CD4-positive, alpha-beta T cell (primary cell): ENCODE data around the gene CITED4. TPM values are rescaled to one million over a fixed set of nuclear protein-coding genes. Genes with fewer than 3 reads are reported as not detected.

Experiments used
- ATAC-seq: fragments of 200-7000 bp; cut with Tn5 transposase; one replicate; pipeline ENCODE4 v1.10.0; 2022; ENCODE audit warnings: mild to moderate bottlenecking; ENCODE audit not compliant: poor library complexity
- CTCF ChIA-PET: fragments of 350-600 bp; sonication (Branson Sonifier 250); formaldehyde crosslinking; loops from one replicate; lab custom pipeline; 2021; ENCODE audit warnings: antibody characterized with exemption, inconsistent platforms; lab: Charles Lee
- POLR2A ChIA-PET: fragments of 350-600 bp; sonication (Branson Sonifier 250); formaldehyde crosslinking; loops from one replicate; lab custom pipeline; 2021; ENCODE audit warnings: antibody characterized with exemption, inconsistent platforms; lab: Charles Lee
- DNase-seq, 14 experiments: peaks; one replicate each; pipeline ENCODE4 v3.0.0-alpha.2; 2013 to 2020; ENCODE audit warnings: mixed read lengths in 2 of 14
- H3K27ac ChIP-seq, 2 donors: one replicate each; pipeline versions ENCODE4 v1.5.1 to v1.7.0; 2013; ENCODE audit warnings: low read length in 2 of 2, low read depth in 1 of 2, mild to moderate bottlenecking in 1 of 2
- H3K27me3 ChIP-seq, 2 experiments: 1 replicate in 1 of 2; 2 replicates in 1 of 2; pipeline versions ENCODE4 v1.6.1 to v1.7.0; 2013; ENCODE audit warnings: low read length in 2 of 2, control low read depth in 1 of 2, mild to moderate bottlenecking in 1 of 2, moderate library complexity in 1 of 2; ENCODE audit not compliant: insufficient read depth in 2 of 2, control insufficient read depth in 1 of 2
- H3K36me3 ChIP-seq: one replicate; pipeline ENCODE4 v1.6.1; 2013; ENCODE audit warnings: low read length, control low read depth; ENCODE audit not compliant: insufficient read depth
- H3K4me1 ChIP-seq: one replicate; pipeline ENCODE4 v1.6.1; 2013; ENCODE audit warnings: low read length, control low read depth; ENCODE audit not compliant: insufficient read depth
- H3K4me3 ChIP-seq: one replicate; pipeline ENCODE4 v1.5.1; 2013; ENCODE audit warnings: mild to moderate bottlenecking, low read length, moderate library complexity
- H3K9me3 ChIP-seq, 2 experiments: 1 replicate in 1 of 2; 2 replicates in 1 of 2; pipeline versions ENCODE4 v1.6.1 to v1.7.0; 2013; ENCODE audit warnings: low read length in 2 of 2, mild to moderate bottlenecking in 2 of 2, control low read depth in 1 of 2, moderate library complexity in 1 of 2; ENCODE audit not compliant: control insufficient read depth in 1 of 2, insufficient read depth in 1 of 2
- H3K27ac Mint-ChIP-seq: one replicate; pipeline ENCODE4 v1.8.0; 2020; ENCODE audit warnings: mixed read lengths
- H3K27me3 Mint-ChIP-seq: one replicate; pipeline ENCODE4 v1.8.0; 2021; ENCODE audit warnings: mixed read lengths
- H3K36me3 Mint-ChIP-seq: one replicate; pipeline ENCODE4 v1.8.0; 2021; ENCODE audit warnings: low read depth, mixed read lengths
- H3K4me1 Mint-ChIP-seq: one replicate; pipeline ENCODE4 v1.8.0; 2021; ENCODE audit warnings: low read depth, mixed read lengths
- H3K4me3 Mint-ChIP-seq: one replicate; pipeline ENCODE4 v1.8.0; 2020; ENCODE audit warnings: mild to moderate bottlenecking, mixed read lengths
- H3K9me3 Mint-ChIP-seq: one replicate; pipeline ENCODE4 v1.8.0; 2020; ENCODE audit warnings: mixed read lengths
- intact Hi-C, 2 experiments: fragments of 100-400 bp; cut with DNase I in 1 of 2; cut with micrococcal nuclease in 1 of 2; formaldehyde crosslinking; loops; one replicate each; pipeline versions ENCODE4 v1.15.1 to v1.9.0; 2023 to 2025; cut with DNase I, micrococcal nuclease
- total RNA-seq, 174 experiments: library from RNA in 2 of 174; stranded (reverse) in 2 of 174; gene quantifications; one replicate each; pipeline ENCODE4 v1.2.3 and lab custom pipeline; 2021 to 2026
- TF ChIP-seq, protein P1 (sequence below): fragments of 200-600 bp; IDR thresholded peaks from one replicate; pipeline ENCODE4 v1.8.0; 2022; ENCODE audit warnings: antibody characterized with exemption, mild to moderate bottlenecking

The CITED4 gene
- total RNA-seq, 2 experiments from 2014 or later = 51.6 to 52.0 TPM

DNA sequence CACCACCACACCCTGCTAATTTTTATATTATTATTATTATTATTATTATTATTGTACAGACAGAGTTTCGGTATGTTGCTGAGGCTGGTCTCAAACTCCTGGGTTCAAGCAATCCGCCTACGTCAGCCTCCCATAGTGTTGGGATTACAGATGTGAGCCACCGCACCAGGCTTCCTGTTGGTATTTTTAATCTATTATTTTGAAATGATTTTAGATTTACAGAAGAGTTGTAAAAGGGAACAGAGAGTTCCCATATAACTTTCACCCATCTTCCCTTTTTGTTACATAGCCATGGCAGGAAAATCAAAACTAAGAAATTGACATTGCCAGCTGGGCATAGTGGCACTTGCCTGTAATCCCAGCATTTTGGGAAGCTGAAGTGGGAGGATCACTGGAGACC, 42.9 kb upstream of the CITED4 start:
- Histone ChIP-seq H3K9me3 (no peaks in the 10 kb centered on the region), H3K36me3 (no peaks in the 10 kb centered on the region), H3K4me1 (no peaks in the 10 kb centered on the region), H3K27me3 (no peaks in the 10 kb centered on the region), H3K4me3 (no peak overlapping the region), H3K27ac (no peak overlapping the region)
- no peak for ATAC-seq
- DNase-seq = no peak
- ChIA-PET POLR2A (no interaction called here), CTCF (no interaction called here)
- Mint-ChIP-seq H3K27ac (no peak overlapping the region), H3K4me1 (no peaks in the 10 kb centered on the region), H3K9me3 (no peaks in the 10 kb centered on the region), H3K27me3 (no peaks in the 10 kb centered on the region), H3K36me3 (no peaks in the 10 kb centered on the region), H3K4me3 (no peak overlapping the region)
- TF ChIP-seq, protein P1, sequence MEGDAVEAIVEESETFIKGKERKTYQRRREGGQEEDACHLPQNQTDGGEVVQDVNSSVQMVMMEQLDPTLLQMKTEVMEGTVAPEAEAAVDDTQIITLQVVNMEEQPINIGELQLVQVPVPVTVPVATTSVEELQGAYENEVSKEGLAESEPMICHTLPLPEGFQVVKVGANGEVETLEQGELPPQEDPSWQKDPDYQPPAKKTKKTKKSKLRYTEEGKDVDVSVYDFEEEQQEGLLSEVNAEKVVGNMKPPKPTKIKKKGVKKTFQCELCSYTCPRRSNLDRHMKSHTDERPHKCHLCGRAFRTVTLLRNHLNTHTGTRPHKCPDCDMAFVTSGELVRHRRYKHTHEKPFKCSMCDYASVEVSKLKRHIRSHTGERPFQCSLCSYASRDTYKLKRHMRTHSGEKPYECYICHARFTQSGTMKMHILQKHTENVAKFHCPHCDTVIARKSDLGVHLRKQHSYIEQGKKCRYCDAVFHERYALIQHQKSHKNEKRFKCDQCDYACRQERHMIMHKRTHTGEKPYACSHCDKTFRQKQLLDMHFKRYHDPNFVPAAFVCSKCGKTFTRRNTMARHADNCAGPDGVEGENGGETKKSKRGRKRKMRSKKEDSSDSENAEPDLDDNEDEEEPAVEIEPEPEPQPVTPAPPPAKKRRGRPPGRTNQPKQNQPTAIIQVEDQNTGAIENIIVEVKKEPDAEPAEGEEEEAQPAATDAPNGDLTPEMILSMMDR = no peak
- intact Hi-C loops = no loop called here

DNA sequence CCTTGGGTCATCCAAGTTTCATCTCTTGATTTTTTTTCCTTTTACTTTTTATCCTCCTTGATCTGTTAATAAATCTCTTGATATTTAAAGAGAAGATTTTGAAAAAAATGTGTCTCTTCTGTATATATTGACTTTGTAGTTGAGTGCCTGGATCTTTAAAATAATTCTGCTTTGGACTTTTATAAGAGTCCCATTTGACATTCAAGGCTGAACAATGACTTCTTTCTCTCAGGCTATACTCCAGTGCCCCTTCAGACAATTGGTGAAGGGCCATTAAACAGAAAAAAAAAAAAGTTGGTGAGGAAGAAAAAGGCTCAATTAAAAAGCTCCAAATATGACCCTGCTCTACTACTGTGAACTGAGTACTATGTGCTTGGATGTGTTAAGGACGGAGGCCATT, 40.9 kb upstream of the CITED4 start:
- Histone ChIP-seq H3K27ac (no peak overlapping the region), H3K9me3 (no peaks in the 10 kb centered on the region), H3K4me1 (no peaks in the 10 kb centered on the region), H3K4me3 (no peak overlapping the region), H3K36me3 (no peaks in the 10 kb centered on the region), H3K27me3 (no peaks in the 10 kb centered on the region)
- TF ChIP-seq, protein P1 = no peak
- intact Hi-C loops = no loop called here
- H3K27me3 Mint-ChIP-seq = no peaks in the 10 kb centered on the region
- no peaks in the 10 kb centered on the region for H3K36me3 Mint-ChIP-seq
- no peak overlapping the region for H3K27ac Mint-ChIP-seq
- no peak for DNase-seq
- H3K4me1 Mint-ChIP-seq = no peaks in the 10 kb centered on the region
- no peak overlapping the region for H3K4me3 Mint-ChIP-seq
- POLR2A ChIA-PET = interaction anchor here (0.6 kb wide), 1 partner anchor 212 kb away, joined by 3 read pairs; the partner anchor contains the start of gene NFYC
- CTCF ChIA-PET = no interaction called here
- no peaks in the 10 kb centered on the region for H3K9me3 Mint-ChIP-seq
- no peak for ATAC-seq

DNA sequence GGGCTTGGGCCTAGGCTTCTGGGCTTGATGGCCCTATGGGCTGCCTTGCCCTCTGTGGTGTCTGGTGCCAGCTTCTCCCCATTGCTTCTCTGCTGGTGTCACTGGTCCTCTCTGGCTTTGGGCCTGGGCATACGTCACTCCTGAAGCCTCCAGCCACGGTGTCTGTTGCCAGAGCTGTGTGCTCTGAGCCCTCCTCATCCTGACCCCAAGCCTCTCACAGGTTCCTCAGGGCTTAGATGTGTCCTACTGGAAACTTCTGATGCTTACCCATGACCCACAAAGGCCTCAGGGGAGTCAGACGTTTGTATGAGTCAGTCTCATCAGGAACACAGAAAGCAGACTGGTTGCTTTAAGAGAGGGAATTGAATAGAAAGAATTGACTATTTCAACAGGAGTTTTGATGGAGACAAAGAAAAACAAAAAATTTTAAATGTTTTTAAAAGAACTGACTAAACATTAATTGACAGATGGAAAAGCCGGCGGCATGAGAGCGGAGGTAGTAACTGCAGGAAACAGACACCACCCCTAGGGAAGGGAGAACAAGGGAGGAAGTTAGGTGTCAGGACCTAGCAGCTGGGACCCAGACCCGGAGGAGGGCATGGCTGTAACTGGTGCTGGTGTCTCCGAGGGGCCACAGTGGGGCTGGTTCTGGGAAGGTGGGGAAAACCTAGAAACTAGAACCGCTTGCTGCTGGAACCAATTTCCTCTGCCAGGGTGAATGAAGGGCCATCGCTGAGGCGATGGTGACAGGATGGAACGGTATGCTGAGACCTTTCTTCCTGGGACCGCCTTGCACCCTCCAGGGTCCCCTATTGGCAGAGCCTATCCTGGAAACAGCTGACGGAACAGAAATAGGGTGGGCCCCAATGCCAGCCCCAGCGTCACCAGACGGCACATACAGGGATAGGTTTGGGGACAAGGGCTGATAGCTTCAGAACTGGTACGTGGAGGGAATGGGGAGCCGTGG, 40.0 kb upstream of the CITED4 start:
- no peaks in the 10 kb centered on the region for H3K9me3 Mint-ChIP-seq

More for the DNA sequence above, 40.0 kb upstream of the CITED4 start:
- Histone ChIP-seq H3K27ac (no peak overlapping the region), H3K4me1 (no peaks in the 10 kb centered on the region), H3K36me3 (no peaks in the 10 kb centered on the region), H3K4me3 (no peak overlapping the region), H3K9me3 (no peaks in the 10 kb centered on the region), H3K27me3 (no peaks in the 10 kb centered on the region)
- DNase-seq = no peak
- Mint-ChIP-seq H3K36me3 (no peaks in the 10 kb centered on the region), H3K27me3 (no peaks in the 10 kb centered on the region), H3K4me1 (no peaks in the 10 kb centered on the region), H3K4me3 (no peak overlapping the region), H3K27ac (no peak overlapping the region)
- ChIA-PET CTCF (no interaction called here), POLR2A (no interaction called here)
- intact Hi-C loops = no loop called here
- TF ChIP-seq, protein P1 = no peak
- no peak for ATAC-seq
